A549 (cell line): ENCODE data around the gene TJP3.

Experiments used
- CHD4 ChIP-seq: fragments of 200-600 bp; sonication (generic); IDR thresholded peaks from 2 replicates; pipeline ENCODE4 v1.6.1; 2016; ENCODE audit warnings: antibody characterized with exemption, mild to moderate bottlenecking, borderline replicate concordance
- JUNB ChIP-seq: fragments of >200 bp; sonication (Bioruptor Twin); formaldehyde crosslinking; IDR thresholded peaks from 2 replicates; pipeline ENCODE4 v1.6.1; 2016
- PHF8 ChIP-seq: fragments of 200-600 bp; sonication (generic); IDR thresholded peaks from 2 replicates; pipeline ENCODE4 v1.6.1; 2016; ENCODE audit warnings: low read depth, mild to moderate bottlenecking, antibody characterized with exemption, moderate library complexity, borderline replicate concordance
- POLR2A ChIP-seq: IDR thresholded peaks from 2 replicates; pipeline ENCODE4 v1.6.1; 2012; ENCODE audit warnings: mild to moderate bottlenecking, low read length
- SMC3 ChIP-seq: fragments of >200 bp; sonication (Bioruptor Twin); formaldehyde crosslinking; IDR thresholded peaks from 3 replicates; pipeline ENCODE4 v1.6.1; 2018; ENCODE audit warnings: inconsistent platforms
- TP53 ChIP-seq: fragments of 250-450 bp; sonication (Bioruptor Pico); IDR thresholded peaks from 2 replicates; pipeline ENCODE4 v1.5.0; 2021; ENCODE audit warnings: mild to moderate bottlenecking, moderate library complexity
- TF ChIP-seq, protein P1 (sequence below): fragments of >200 bp; sonication (Bioruptor Twin); formaldehyde crosslinking; IDR thresholded peaks from 3 replicates; pipeline ENCODE4 v1.5.1; 2016
- TF ChIP-seq, protein P2 (sequence below): fragments of >200 bp; sonication (Bioruptor Twin); formaldehyde crosslinking; IDR thresholded peaks from 2 replicates; pipeline ENCODE4 v1.6.1; 2016

DNA sequence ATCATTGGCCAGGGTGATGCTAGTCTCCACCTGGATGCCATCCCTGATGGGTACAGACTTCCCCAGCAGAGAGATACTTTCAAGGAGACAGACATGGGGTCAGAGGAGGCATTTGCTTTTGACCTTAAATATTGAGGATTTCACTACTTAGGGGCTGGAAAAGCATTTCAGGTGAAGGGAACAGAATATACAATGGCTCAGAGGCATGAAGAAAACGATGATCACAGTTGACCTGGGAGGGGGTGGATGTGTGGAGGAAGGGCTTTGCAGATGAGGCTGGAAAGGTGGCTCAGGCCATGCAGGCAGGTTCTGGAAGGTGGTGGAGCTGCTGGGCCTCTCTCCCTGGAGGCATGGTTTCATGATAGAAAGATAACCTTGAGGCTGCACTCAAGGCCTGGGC is 74.1 kb downstream of the TJP3 start:
- TF ChIP-seq, protein P1, sequence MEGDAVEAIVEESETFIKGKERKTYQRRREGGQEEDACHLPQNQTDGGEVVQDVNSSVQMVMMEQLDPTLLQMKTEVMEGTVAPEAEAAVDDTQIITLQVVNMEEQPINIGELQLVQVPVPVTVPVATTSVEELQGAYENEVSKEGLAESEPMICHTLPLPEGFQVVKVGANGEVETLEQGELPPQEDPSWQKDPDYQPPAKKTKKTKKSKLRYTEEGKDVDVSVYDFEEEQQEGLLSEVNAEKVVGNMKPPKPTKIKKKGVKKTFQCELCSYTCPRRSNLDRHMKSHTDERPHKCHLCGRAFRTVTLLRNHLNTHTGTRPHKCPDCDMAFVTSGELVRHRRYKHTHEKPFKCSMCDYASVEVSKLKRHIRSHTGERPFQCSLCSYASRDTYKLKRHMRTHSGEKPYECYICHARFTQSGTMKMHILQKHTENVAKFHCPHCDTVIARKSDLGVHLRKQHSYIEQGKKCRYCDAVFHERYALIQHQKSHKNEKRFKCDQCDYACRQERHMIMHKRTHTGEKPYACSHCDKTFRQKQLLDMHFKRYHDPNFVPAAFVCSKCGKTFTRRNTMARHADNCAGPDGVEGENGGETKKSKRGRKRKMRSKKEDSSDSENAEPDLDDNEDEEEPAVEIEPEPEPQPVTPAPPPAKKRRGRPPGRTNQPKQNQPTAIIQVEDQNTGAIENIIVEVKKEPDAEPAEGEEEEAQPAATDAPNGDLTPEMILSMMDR = no peak
- TF ChIP-seq TP53 (CRISPR knock-in tag) = no peak
- no peak for TF ChIP-seq CHD4
- TF ChIP-seq POLR2A = no peak
- TF ChIP-seq, protein P2, sequence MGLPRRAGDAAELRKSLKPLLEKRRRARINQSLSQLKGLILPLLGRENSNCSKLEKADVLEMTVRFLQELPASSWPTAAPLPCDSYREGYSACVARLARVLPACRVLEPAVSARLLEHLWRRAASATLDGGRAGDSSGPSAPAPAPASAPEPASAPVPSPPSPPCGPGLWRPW = no peak
- no peak for TF ChIP-seq JUNB
- TF ChIP-seq SMC3 = no peak
- no peak for TF ChIP-seq PHF8
